ENCODE measurements around the gene POU6F2.
"Not testable (repeated sequence)": the region's sequence is repeated elsewhere in the genome, so short reads cannot be mapped to it uniquely, and the experiment has no call there.

Gene POU6F2

DNA sequence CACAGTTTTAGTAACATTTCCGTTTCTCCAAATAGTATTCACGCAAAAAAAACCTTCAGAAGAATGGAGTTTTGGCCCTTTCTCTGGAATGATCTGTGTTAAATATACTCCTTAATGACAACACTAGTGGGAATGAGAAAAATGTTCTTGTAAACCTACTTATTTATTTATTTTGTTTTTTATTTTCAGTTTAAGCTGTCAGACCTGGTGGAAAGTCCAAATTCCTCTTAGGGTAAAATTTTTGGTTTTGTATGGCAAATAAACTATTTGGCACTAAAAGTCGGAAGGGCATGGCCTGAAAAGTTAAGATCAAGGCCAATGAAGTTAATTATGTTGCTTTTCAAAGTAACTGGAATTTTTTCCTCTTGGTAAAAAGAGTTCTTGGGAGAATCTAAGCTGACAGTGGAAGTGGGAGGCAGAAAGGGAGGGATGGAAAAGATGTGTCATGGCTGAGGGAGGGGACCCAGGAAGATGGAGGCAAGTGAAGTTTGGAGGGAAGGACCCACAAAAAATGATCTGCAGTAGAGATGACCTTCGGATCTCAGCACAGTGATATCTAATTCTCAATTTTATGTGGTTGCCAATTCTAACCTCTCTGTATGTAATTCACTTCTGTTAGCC is 35.2 kb upstream of the POU6F2 start:
- TF ChIP-seq, protein P1, sequence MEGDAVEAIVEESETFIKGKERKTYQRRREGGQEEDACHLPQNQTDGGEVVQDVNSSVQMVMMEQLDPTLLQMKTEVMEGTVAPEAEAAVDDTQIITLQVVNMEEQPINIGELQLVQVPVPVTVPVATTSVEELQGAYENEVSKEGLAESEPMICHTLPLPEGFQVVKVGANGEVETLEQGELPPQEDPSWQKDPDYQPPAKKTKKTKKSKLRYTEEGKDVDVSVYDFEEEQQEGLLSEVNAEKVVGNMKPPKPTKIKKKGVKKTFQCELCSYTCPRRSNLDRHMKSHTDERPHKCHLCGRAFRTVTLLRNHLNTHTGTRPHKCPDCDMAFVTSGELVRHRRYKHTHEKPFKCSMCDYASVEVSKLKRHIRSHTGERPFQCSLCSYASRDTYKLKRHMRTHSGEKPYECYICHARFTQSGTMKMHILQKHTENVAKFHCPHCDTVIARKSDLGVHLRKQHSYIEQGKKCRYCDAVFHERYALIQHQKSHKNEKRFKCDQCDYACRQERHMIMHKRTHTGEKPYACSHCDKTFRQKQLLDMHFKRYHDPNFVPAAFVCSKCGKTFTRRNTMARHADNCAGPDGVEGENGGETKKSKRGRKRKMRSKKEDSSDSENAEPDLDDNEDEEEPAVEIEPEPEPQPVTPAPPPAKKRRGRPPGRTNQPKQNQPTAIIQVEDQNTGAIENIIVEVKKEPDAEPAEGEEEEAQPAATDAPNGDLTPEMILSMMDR (IDR thresholded peaks at IDR 0.05), result no peak
- Histone ChIP-seq H3K27me3 (no peaks in the 10 kb centered on the region), H3K4me1 (peaks cover 0 to 40% (median 6%) of the 10 kb centered on the region in 4 donors), H3K4me3 (no peak overlapping the region), H3K36me3 (no peaks in the 10 kb centered on the region), H3K9me3 (no peaks in the 10 kb centered on the region), H3K27ac (peak overlapping the region; percentile 39 to 51)
- no peak for DNase-seq
- intact Hi-C loops (cut with DNase I; ENCODE audit: low total_unique reads), result no loop called here

DNA sequence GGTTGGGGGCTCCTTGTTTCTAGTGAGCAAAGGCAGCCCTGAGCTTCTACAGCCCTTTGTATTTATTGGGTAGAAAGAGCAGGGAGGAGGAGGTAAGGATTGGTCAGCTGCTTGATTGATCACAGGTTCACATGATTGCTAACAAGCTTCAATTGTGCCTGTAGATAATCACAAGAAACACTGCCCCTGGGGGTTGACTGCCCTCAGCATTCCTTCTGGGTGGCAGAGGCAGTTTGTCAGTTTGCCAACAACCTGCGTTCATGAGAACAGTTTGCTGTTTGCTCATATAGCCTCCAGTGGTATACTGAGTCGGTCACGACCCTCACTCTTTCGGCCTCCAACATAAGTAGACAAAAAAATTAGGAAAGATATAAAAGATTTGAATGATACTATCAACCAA is 30.2 kb upstream of the POU6F2 start:
- H3K9me3 ChIP-seq; H3K4me3 ChIP-seq; H3K36me3 ChIP-seq; intact Hi-C loops (cut with DNase I; ENCODE audit: low total_unique reads); H3K27me3 ChIP-seq; DNase-seq; H3K27ac ChIP-seq: not testable (repeated sequence)
- H3K4me1 ChIP-seq, result peaks cover 0 to 35% (median 7%) of the 10 kb centered on the region in 4 donors

DNA sequence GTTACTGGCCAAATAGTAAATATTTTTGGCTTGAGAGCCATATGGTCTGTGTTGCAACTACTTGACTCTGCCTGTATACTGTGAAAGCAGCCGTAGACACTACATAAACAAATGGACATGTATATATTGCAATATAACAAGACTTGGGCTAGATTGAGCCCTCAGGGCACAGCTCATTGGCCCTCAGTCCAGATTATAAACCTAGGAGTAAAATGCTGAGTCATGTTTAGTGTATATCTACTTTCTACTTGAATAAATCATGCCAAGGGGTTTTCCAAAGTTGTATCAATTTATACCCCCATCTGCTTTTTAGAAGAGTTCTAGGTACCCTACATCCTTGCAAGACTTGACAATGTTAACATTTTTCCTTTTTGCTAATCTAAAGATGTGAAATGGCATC is 27.4 kb upstream of the POU6F2 start:
- Histone ChIP-seq H3K27ac (no peak overlapping the region), H3K9me3 (no peaks in the 10 kb centered on the region), H3K27me3 (no peaks in the 10 kb centered on the region), H3K4me3 (no peak overlapping the region), H3K4me1 (peaks cover 0 to 25% (median 7%) of the 10 kb centered on the region in 4 donors), H3K36me3 (no peaks in the 10 kb centered on the region)
- intact Hi-C loops (cut with DNase I; ENCODE audit: low total_unique reads), result no loop called here
- TF ChIP-seq, protein P1 (IDR thresholded peaks at IDR 0.05), result no peak
- no peak for DNase-seq

DNA sequence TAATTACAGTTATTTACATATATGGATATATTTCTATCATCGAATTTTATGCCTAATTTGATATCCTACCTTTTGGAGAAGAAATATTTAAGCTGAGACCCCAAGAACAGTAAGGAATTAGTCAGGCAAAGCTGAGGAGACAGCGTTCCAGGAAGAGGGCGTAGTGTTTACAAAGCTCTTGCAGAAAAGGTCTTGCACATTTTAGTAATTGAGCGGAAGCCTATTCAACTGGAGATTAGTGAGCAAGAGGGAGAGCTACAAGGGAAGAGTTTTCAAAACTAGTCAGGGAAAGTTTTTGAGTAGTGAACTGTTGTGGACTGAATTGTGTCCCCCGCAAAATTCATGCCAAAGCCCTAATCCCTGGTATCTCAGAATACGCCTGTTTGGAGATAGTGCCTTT is 26.5 kb upstream of the POU6F2 start:
- DNase-seq, result no peak
- intact Hi-C loops (cut with DNase I; ENCODE audit: low total_unique reads), result no loop called here

DNA sequence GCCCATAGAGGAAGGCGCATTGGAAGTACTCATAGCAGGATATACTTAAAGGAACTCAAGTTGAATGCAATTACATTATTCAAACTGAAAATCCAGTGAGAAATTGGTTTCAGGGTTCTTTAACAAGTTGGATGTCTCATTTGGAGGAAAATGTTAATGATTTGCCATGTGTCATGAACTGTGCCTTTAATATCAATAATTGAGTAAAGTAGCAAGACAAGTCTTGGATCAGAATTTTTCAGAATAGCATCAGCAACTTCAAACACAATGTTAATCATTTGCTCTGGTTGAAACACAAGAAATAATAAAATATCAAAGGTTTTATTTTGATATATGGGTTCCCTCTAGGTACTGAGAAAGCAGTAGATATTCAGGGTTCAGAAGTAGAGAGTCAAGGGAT is 24.5 kb upstream of the POU6F2 start:
- intact Hi-C loops (cut with DNase I; ENCODE audit: low total_unique reads), result no loop called here
- no peaks in the 10 kb centered on the region for H3K9me3 ChIP-seq
- H3K36me3 ChIP-seq, result no peaks in the 10 kb centered on the region

More for the DNA sequence above, 26.5 kb upstream of the POU6F2 start:
- Histone ChIP-seq H3K9me3 (no peaks in the 10 kb centered on the region), H3K27ac (no peak overlapping the region), H3K4me1 (peaks cover 0 to 20% (median 7%) of the 10 kb centered on the region in 4 donors), H3K4me3 (no peak overlapping the region), H3K36me3 (no peaks in the 10 kb centered on the region), H3K27me3 (no peaks in the 10 kb centered on the region)
- TF ChIP-seq, protein P1 (IDR thresholded peaks at IDR 0.05), result no peak

DNA sequence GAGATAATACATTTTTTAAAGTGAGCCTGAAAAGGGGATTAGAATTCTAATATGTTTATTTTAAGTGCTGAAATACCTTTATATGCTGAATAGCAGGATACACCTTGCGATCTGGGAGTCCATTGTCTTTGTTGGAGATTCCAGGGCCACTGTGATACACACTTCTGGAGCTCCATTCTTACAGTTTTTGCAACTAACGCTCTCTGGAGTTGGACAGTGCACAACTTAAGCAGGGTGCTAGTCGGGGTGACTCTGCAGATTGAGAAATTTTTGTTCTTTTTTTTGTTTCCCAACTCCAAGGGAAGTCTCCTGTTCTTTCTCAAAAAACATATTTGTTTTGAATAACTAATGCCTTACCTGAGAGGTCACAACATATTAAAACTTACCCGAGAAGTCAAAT is 23.7 kb upstream of the POU6F2 start:
- intact Hi-C loops (cut with DNase I; ENCODE audit: low total_unique reads), result no loop called here
- no peaks in the 10 kb centered on the region for H3K36me3 ChIP-seq
- DNase-seq, result no peak
- no peaks in the 10 kb centered on the region for H3K27me3 ChIP-seq
- no peak overlapping the region for H3K4me3 ChIP-seq
- H3K27ac ChIP-seq, result no peak overlapping the region
- no peaks in the 10 kb centered on the region for H3K9me3 ChIP-seq
- TF ChIP-seq, protein P1 (IDR thresholded peaks at IDR 0.05), result no peak
- peaks cover 0 to 18% (median 7%) of the 10 kb centered on the region in 4 donors for H3K4me1 ChIP-seq

More for the DNA sequence above, 24.5 kb upstream of the POU6F2 start:
- H3K4me3 ChIP-seq, result no peak overlapping the region
- TF ChIP-seq, protein P1 (IDR thresholded peaks at IDR 0.05), result no peak
- no peak for DNase-seq
- no peaks in the 10 kb centered on the region for H3K27me3 ChIP-seq
- peaks cover 0 to 20% (median 7%) of the 10 kb centered on the region in 4 donors for H3K4me1 ChIP-seq
- H3K27ac ChIP-seq, result no peak overlapping the region
